Activated CD4-positive, alpha-beta T cell treated with anti-CD3 and anti-CD28 coated beads, Interleukin-2, amount 50 U/mL, for 16 hours (primary cell): ENCODE results near the gene ABCC12.
A peak's percentile ranks its signal among the peaks of the same experiment; 100 is the strongest.

Source experiments
- DNase-seq: peaks from one replicate; pipeline ENCODE4 v3.0.0-alpha.2; 2020

The ABCC12 gene

DNA sequence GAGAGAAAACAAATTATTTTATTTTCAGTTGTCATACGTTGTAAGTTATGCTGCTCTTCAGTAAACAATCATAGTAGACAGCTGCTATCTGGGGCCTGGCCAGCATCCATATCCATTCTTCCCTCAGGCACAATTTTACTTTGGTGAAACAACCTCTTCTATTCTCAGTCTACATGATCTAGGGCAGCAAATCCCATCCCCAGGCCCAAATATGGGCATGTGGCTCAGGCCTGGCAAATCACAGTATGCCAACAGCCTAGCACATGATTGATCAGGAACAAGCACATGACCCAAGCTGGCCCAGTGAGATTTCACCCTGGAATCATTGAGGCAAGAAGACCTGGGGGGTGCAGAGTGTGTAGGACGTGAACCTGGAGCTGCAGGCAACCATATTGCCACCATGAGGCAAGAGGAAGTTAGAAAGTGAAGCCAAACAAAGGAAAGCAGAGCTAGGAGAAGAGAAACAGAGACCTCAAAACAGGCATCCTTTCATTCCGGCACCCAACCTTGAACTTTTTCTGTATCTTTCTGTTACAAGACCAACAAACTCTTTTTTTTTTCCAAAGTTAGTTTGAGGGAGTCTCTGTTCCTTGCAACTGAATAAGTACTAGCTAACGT lies 10.3 kb upstream of the ABCC12 start:
- no peak for DNase-seq

DNA sequence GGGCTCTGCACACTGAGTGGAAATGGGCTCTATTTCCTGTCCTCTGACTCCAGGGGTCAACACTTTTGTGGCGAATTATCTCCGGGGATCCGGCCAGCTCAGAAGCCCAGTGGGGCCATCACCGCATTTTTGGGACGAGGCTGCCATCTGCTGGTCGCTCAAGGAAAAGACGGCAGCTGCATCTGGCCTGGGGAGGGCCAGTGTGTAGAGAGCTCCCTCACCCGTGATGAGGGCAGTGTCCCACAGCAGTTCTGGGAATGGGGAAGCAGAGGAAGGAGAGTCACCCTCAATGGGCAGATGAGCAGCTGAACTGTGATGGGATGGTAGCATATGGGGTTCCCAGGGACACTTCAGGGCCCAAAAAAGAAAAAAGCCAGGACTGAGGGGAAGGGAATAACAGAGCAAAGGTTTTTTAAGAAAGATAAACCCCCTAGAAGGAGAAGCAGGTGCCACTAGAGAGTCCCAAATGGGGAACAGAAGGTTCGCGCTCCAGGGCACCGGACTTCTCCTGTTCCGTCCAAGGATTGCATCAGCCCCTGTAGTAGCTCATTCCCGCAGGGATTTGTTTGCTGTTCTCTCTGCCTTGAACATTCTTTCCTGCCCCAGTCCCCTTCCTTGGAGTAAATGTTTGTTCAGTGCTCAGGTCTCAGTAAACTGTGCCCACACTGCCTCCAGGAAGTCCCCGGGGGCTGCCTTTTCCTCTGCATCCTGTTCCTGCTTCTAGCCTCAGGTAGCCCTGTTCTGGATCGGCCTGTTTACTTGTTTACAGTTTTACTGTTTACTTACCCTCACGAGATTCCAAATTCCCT lies 9.3 kb upstream of the ABCC12 start:
- peak; percentile 72 for DNase-seq

GRCh38 chr16:48162839-48163410 lies 7.1 kb upstream of the ABCC12 start:
- DNase-seq: no peak

GRCh38 chr16:48161906-48162305 lies 6.1 kb upstream of the ABCC12 start:
- DNase-seq: no peak

DNA sequence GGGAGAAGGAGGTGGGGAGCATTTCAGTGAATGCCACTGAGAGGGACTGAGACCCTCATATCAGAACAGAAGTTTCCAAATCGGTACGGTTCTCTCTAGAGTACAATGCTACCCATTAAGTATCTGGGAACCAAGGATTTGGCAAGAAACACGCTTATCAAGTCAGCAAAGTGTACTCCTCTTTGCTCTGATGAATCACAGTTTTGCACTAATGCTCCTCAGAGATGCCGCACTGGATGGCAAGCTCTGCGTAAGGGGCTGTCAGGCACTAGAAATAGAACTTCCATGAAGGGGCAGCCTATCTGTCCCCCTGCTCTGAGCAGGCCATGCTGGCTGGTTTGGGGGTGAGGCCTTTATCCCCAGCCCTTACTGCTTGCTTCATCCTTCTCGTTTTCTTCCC lies 4.8 kb upstream of the ABCC12 start:
- no peak for DNase-seq

GRCh38 chr16:48158296-48158695 lies 2.5 kb upstream of the ABCC12 start:
- peak; percentile 86 for DNase-seq

DNA sequence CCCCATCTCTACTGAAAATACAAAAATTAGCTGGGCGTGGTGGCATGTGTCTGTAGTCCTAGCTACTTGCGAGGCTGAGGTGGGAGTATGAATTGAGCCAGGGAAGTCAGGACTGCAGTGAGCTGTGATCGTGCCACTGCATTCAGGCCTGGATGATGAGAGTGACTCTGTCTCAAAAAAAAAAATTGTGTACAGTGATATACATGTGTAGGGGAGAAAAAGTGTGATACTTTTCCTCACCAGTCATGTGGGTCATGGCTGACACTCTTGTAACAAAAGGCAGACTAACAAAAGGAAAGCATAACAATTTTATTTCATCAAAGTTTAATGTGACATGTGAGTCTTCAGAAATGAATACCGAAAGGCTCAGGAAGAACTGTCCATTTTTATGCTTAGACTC lies 2.0 kb upstream of the ABCC12 start:
- no peak for DNase-seq

GRCh38 chr16:48157302-48157701 lies 1.5 kb upstream of the ABCC12 start:
- DNase-seq: no peak

DNA sequence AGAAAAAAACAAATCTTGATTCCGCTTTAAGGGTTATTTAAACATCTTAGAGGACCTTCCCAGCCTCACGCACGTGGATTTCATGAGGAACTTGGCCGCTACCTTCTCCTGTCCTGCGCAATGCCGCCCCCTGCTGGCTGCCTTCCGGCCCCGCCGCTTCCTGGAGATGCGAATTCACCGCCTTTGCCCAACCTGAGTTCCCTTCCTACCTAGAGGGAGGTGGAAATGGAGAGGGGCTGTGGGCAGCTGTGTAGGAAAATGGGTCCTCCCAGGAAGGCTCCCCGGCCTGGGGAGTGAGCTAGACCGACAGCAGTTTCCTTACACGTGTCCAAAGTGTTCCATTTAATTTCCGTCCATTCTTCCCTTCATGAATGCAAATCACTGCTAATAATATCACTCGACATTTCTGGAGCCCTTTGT lies 1.0 kb upstream of the ABCC12 start:
- peak; percentile 80 for DNase-seq

- no peak for DNase-seq
Measured at GRCh38 chr16:48153774-48154173, 2.0 kb downstream of the ABCC12 start.

- no peak for DNase-seq
Measured at GRCh38 chr16:48152226-48152625, 3.6 kb downstream of the ABCC12 start.

DNA sequence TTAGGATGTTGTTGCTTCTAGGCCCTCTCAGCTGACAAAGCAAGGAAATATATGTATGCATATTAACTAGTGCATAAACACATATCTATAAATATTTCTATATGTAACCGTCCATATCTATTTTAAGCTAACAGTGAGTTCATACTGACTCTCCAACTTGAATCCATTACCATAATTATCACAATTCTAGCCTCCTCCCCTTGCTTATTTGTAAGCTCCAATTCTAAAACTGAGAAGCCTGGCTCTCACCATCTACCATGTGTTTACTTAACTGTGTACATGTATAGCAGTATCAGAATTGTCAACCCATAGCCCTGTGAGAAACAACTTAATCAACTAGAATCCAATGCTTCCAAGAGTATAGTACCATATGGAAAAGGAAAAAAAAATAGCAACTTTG lies 5.1 kb downstream of the ABCC12 start:
- no peak for DNase-seq

DNA sequence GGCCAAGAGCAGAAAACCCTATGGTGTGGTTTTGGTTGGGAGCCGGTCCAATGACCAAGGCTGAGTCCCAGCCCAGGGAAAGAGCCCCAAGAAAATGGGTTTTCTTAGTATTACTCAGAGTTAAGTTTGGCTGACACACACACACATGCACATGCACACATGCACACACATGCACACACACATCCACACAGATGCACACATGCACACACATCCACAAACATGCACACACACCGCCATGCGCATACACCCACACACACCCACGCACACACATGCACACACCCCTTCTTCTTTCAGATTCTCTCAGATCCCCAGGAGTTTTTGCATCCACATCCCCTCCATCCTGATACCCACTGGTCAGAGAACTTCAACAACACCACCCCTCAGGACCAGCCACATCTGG lies 9.1 kb downstream of the ABCC12 start:
- DNase-seq: no peak

- DNase-seq: no peak
Measured at GRCh38 chr16:48146131-48146530, 9.7 kb downstream of the ABCC12 start.

DNA sequence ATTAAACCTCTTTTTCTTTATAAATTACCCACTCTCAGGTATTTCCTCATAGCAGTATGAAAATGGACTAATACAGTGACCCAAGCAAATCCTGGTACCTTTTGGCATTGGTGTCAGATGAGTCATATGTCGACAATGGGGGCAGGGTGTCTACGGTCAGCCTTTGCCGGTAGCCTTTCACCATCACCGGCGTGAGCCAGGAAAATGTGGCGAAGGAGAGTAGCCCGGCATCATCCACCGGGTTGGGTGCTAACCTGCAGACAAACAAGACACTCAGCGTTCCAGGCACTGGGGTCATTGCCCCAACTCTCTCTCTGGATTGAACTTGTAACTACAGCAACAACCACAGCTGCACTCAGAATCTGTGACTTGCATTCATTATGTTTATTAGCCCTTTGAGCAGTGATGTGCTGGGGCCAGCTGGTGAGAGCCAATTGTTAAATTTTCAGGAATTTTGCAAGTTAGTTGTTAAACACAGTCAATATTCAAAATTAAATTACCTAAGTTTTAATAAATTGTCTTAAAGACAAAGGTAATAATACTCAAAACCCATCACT lies 11.9 kb downstream of the ABCC12 start:
- no peak for DNase-seq

- no peak for DNase-seq
Measured at GRCh38 chr16:48140821-48141220, 15.0 kb downstream of the ABCC12 start.

GRCh38 chr16:48139517-48139916 lies 16.3 kb downstream of the ABCC12 start:
- DNase-seq: no peak

GRCh38 chr16:48138543-48138942 lies 17.2 kb downstream of the ABCC12 start:
- no peak for DNase-seq

GRCh38 chr16:48137822-48138221 lies 18.0 kb downstream of the ABCC12 start:
- DNase-seq: no peak

DNA sequence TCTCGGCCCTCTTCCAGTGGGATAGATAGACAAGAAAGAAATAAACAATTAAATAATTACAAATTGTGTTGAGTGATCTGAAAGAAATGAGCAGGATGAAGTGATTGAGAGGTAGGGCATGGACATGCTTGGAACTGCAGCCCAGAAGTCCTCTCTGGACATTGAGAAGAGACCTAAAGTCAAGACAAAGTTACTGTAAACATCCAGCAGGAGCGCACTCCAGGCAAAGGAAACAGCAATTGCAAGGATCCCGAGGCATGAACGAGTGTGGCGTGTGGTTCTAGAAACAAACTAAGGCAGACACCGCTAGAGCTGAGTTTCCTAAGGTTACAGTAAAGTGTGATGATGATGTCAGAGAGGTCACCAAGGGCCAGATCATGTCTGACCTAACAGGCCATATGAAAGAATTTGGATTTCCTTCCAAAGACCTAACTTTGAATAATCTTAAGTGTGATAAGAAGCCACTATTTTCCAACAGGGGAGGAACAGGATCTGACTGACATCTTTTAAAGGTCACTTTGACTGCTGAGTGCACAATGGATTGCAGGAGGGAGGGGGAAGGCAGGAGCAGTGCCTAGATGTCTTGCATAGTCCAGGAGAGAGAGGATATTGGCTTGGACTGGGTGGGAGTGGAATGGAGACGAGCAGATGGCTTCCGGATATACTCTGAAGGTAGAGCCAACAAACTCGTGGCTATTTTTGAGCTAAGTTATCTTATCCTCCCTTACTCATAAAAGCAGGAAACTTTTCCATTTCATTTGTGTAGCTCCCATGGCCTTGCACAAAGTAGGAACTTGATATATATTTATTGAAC lies 19.0 kb downstream of the ABCC12 start:
- DNase-seq: no peak

DNA sequence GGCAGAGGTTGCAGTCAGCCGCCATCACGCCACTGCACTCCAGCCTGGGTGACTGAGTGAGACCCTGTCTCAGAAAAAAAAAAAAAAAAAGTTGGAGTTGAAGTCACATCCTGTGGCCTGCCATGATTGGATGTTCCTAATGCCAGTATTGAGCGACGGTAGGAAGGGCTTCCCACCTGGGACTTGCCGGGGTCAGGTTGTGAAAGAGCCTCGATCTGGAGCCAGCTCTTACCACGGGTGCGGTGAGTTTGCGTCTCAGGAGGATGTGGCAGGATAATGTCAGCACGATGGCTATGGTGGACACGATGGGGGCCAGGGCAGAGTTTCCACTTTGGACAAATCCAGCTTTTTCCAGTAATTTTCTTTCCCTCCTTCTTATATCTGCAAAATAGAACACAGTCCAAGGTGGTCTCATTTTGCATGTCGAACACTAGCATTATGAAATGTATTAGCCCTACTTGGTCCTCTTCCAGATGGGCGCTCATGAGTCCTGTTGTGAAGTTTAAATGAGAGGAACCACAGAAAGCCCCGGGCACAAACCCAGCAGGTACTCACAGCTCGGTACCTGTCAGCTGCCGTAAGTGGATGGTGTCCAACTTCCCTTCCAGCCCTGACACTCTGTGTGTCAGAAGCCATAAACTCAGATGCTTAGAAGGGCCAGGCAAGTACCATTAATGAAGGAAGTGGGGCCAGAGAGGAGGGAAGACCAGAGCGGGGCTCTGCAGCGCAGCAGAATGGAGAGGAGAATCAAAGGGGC lies 22.2 kb downstream of the ABCC12 start:
- DNase-seq: no peak

DNA sequence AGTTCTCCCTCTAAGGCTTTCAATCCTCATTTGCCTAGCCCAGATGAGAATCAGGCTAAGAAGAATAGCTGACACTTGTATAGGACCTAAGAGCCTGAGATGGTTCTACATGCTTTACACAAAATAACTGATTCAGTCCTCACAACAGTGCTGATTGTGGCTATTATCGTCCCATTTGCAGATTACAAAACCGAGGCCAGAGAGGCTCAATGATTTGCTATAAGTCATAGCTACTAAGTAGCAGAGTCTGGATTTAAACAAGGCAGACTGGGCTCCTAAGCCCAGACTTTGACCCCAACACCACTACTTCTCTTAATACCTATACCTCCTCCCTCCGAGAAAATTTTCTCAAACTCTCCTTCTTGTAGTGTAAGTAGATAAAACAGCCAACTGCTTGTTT lies 23.1 kb downstream of the ABCC12 start:
- no peak for DNase-seq
